HG03342 (cell line): ENCODE measurements around the gene MEP1A.
"Not testable (repeated sequence)": the region's sequence is repeated elsewhere in the genome, so short reads cannot be mapped to it uniquely, and the experiment has no call there.

Source experiments
- ATAC-seq: cut with Tn5 transposase; IDR thresholded peaks from one replicate; pipeline ENCODE4 v1.9.1; 2021; ENCODE audit warnings: mild to moderate bottlenecking, moderate library complexity; ENCODE audit not compliant: unreplicated experiment

The MEP1A gene

DNA sequence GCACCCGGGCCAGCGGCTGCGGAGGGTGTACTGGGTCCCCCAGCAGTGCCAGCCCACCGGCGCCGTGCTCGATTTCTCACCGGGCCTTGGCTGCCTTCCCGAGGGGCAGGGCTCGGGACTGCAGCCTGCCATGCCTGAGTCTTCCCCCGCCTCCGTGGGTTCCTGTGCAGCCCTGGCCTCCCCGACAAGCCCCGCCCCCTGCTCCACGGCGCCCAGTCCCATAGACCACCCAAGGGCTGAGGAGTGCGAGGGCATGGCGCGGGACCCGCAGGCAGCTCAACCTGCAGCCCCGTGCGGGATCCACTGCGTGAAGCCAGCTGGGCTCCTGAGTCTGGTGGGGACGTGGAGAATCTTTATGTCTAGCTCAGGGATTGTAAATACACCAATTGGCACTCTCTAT is 18.5 kb upstream of the MEP1A start:
- not testable (repeated sequence) for ATAC-seq

- ATAC-seq, result no peak
Measured at GRCh38 chr6:46776070-46776712, 17.0 kb upstream of the MEP1A start.

GRCh38 chr6:46777476-46778346 is 15.5 kb upstream of the MEP1A start:
- ATAC-seq, result no peak

GRCh38 chr6:46781478-46782378 is 11.5 kb upstream of the MEP1A start:
- ATAC-seq, result no peak

DNA sequence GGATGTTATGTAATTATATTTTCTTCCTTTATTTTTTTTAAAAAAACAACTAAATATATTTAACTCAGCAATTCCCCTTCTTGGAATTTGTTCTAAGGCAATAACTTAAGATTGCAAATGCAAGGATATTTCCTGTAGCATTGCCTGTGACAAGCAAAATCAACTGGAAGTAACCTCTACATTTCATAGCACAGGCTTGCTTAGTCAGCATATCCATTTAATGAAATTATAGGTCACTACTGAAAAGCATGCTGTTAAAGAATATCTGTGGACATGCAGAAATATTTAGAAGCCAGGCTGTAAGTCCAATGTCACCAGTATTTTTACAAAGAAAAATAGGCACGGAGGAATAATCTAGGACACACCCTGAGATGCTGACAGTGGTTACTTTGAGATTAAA is 8.7 kb upstream of the MEP1A start:
- ATAC-seq, result no peak

- ATAC-seq, result no peak
Measured at GRCh38 chr6:46787871-46788540, 5.2 kb upstream of the MEP1A start.

DNA sequence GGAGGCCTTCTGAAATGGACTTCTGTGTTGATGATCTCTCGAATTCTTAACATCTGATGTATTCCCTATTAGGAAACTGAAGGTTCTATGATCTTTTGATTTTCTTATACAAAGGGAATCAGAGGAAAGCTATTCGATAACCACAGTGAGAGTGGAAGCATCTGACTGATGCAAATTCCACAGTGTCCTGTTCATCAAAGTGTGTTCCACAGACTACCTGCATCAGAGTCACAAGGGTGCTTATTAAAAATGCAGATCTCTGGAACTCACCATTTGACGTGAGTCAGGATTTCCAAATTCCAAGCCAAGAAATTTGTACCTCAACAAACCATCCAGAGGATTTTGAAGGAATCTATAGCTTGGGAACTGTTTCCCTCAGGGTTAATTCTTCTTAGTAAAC is 4.4 kb upstream of the MEP1A start:
- no peak for ATAC-seq

GRCh38 chr6:46789434-46790354 is 3.5 kb upstream of the MEP1A start:
- ATAC-seq, result no peak

- ATAC-seq, result no peak
Measured at GRCh38 chr6:46790355-46790874, 2.8 kb upstream of the MEP1A start.

DNA sequence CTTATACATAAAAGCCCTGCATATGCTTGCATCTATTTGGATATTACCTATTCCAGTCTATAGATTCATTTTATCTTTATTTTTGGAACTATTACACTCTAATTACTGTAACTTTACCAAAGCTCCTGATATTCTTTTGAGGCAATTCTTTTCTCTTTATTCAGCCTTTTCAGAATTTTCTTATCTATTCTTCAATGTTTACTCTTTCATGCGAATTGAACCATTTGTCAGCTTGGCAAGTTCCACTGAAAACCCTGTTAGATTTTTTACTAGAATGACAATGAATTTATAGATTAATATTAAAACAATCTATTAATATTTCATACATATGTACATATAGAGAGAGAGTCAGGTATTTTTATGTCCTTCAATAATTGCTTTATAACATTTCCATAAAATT is 554 bp upstream of the MEP1A start:
- ATAC-seq, result no peak

DNA sequence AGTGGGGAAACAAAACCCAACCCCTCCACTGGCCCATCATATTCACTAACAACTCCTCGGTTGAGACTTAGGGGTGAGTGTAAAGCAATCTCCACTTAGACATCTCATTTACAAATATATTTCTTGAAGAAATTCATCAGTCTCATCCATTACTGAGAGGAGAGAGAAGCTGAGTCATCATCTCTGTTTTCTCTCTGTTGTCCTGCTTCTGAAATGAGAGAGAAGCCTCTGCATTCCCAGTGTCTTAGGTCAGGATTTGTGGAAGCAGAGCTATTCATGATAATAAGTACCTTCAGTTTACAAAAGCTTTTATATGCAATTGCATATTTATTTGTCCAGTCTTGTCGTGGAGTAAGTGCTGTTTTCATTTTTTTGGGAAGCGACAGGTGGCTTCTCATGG is 879 bp downstream of the MEP1A start:
- ATAC-seq, result no peak

GRCh38 chr6:46795816-46796215 is 2.6 kb downstream of the MEP1A start:
- no peak for ATAC-seq

GRCh38 chr6:46796848-46797580 is 3.8 kb downstream of the MEP1A start:
- no peak for ATAC-seq

- ATAC-seq, result no peak
Measured at GRCh38 chr6:46799657-46800056, 6.5 kb downstream of the MEP1A start.

DNA sequence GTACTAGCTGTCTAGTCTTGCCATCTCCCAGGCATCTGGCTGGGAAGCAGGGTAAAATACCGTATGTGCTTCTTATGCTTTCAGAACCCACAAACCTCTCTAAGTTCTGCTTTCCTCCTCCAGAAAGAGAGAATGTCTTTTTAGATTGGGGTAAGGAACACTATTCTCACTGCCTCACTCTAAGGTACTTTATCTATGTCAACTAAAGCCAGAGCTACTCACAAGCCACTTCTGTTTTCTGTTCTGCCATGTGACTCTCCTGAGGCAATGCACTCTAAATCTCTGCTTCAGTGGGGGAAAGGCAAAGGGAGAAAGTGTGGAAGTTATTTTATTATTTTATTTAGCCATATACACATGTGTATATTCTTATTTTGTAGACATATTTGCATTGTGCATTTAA is 15.6 kb downstream of the MEP1A start:
- no peak for ATAC-seq

GRCh38 chr6:46815130-46815529 is 21.9 kb downstream of the MEP1A start:
- no peak for ATAC-seq

GRCh38 chr6:46816626-46817025 is 23.4 kb downstream of the MEP1A start:
- ATAC-seq, result no peak

DNA sequence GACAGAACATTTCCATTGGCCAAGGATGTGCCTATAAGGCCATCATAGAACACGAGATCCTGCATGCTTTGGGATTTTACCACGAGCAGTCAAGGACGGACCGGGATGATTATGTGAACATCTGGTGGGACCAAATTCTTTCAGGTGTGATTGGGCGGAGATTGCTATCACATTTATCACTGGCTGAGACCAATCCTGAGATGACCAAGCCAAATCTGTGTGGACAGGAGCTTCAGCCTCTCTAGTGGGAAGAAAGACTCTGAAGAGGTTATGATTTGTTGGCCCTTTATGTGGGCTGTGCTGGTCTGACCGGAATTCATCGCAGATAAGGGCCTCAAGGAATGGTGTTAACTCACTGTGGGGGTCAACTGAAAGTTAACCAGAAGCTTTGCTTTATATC is 26.4 kb downstream of the MEP1A start:
- no peak for ATAC-seq

- ATAC-seq, result no peak
Measured at GRCh38 chr6:46821458-46821881, 28.3 kb downstream of the MEP1A start.
